Smooth muscle cell of the brain vasculature (primary cell): ENCODE results near the gene DAB2IP.
"Not testable (repeated sequence)": the region's sequence is repeated elsewhere in the genome, so short reads cannot be mapped to it uniquely, and the experiment has no call there.

Experiments used
- DNase-seq: peaks from one replicate; pipeline ENCODE4 v3.0.0-alpha.2; 2012; ENCODE audit warnings: low read depth, low spot score

DAB2IP gene

GRCh38 chr9:121790841-121791240 is 139.4 kb downstream of the DAB2IP start:
- DNase-seq: no peak

- not testable (repeated sequence) for DNase-seq
Measured at GRCh38 chr9:121792476-121792875, 141.0 kb downstream of the DAB2IP start.

GRCh38 chr9:121794334-121794733 is 142.9 kb downstream of the DAB2IP start:
- not testable (repeated sequence) for DNase-seq

- no peak for DNase-seq
Measured at GRCh38 chr9:121797081-121797480, 145.6 kb downstream of the DAB2IP start.

- no peak for DNase-seq
Measured at GRCh38 chr9:121798941-121799340, 147.5 kb downstream of the DAB2IP start.

- DNase-seq: no peak
Measured at GRCh38 chr9:121800376-121800775, 148.9 kb downstream of the DAB2IP start.

GRCh38 chr9:121801579-121801978 is 150.1 kb downstream of the DAB2IP start:
- no peak for DNase-seq

GRCh38 chr9:121802753-121803152 is 151.3 kb downstream of the DAB2IP start:
- no peak for DNase-seq

- DNase-seq: no peak
Measured at GRCh38 chr9:121807069-121807822, 155.8 kb downstream of the DAB2IP start.

GRCh38 chr9:121807823-121808278 is 156.4 kb downstream of the DAB2IP start:
- DNase-seq: no peak

- no peak for DNase-seq
Measured at GRCh38 chr9:121808781-121809180, 157.3 kb downstream of the DAB2IP start.

- no peak for DNase-seq
Measured at GRCh38 chr9:121809356-121810050, 158.1 kb downstream of the DAB2IP start.

GRCh38 chr9:121810489-121810888 is 159.1 kb downstream of the DAB2IP start:
- no peak for DNase-seq

GRCh38 chr9:121811140-121811539 is 159.7 kb downstream of the DAB2IP start:
- DNase-seq: no peak

- DNase-seq: no peak
Measured at GRCh38 chr9:121811751-121812150, 160.3 kb downstream of the DAB2IP start.

GRCh38 chr9:121812159-121812735 is 160.8 kb downstream of the DAB2IP start:
- DNase-seq: no peak

- DNase-seq: no peak
Measured at GRCh38 chr9:121813519-121814210, 162.2 kb downstream of the DAB2IP start.

- DNase-seq: no peak
Measured at GRCh38 chr9:121814594-121814993, 163.2 kb downstream of the DAB2IP start.

- DNase-seq: no peak
Measured at GRCh38 chr9:121815084-121815483, 163.7 kb downstream of the DAB2IP start.

- DNase-seq: no peak
Measured at GRCh38 chr9:121815546-121816448, 164.4 kb downstream of the DAB2IP start.

- DNase-seq: no peak
Measured at GRCh38 chr9:121816449-121816817, 165.0 kb downstream of the DAB2IP start.
